K562 treated with DMSO at 1 percent for 4 hours (cell line): ENCODE data around the gene DNAJC27. TPM values are rescaled to one million over a fixed set of nuclear protein-coding genes. Genes with fewer than 3 reads are reported as not detected.

Source experiments
- total RNA-seq: library from RNA; unstranded; fragments of 300-600 nt; gene quantifications from 2 replicates; pipeline ENCODE4 v1.2.3, GENCODE V29; 2022; ENCODE audit not compliant: insufficient read depth

Gene DNAJC27
- total RNA-seq: 0.55 and 1.7 TPM in 2 replicates

GRCh38 chr2:24971536-24972314 lies at the start of gene DNAJC27:
TSS of gene DNAJC27 (minus strand) at chr2:24971955. CDS start at chr2:24971904, 51 bp downstream.

GRCh38 chr2:24920098-24920808 lies 51.5 kb downstream of the DNAJC27 start, which contains the start of gene ADCY3:
TSS of gene ADCY3 (minus strand) at chr2:24920237. CDS start at chr2:24918987, 1,250 bp downstream.

Other genes starting within 250 kb of the DNAJC27 start
- 40.6 and 56.2 TPM in 2 replicates for gene PTRHD1, start 178.6 kb downstream of the DNAJC27 start, total RNA-seq
- 16.6 and 16.7 TPM in 2 replicates for gene CENPO, start 178.5 kb downstream of the DNAJC27 start, total RNA-seq
- 15.7 and 24.0 TPM in 2 replicates for gene ADCY3, start 51.7 kb downstream of the DNAJC27 start, total RNA-seq
- gene EFR3B, start 70.1 kb upstream of the DNAJC27 start, total RNA-seq: not detected in 2 replicates
- gene POMC, start 196.6 kb upstream of the DNAJC27 start, total RNA-seq: not detected in 2 replicates